Ishikawa (cell line): ENCODE data around the gene LMF1.

Experiments
- CEBPB ChIP-seq: IDR thresholded peaks from 2 replicates; pipeline ENCODE4 v1.6.1; 2012
- CREB1 ChIP-seq: IDR thresholded peaks from 2 replicates; pipeline ENCODE4 v1.6.1; 2012; ENCODE audit warnings: low read depth
- EGR1 ChIP-seq: IDR thresholded peaks from 2 replicates; pipeline ENCODE4 v1.6.1; 2012
- EP300 ChIP-seq: IDR thresholded peaks from 2 replicates; pipeline ENCODE4 v1.6.1; 2012; ENCODE audit warnings: borderline replicate concordance
- FOXM1 ChIP-seq: IDR thresholded peaks from 2 replicates; pipeline ENCODE4 v1.6.1; 2012; ENCODE audit warnings: low read depth, borderline replicate concordance
- MAX ChIP-seq: IDR thresholded peaks from 2 replicates; pipeline ENCODE4 v1.6.1; 2012
- NFIC ChIP-seq: IDR thresholded peaks from 2 replicates; pipeline ENCODE4 v1.6.1; 2012
- RAD21 ChIP-seq: IDR thresholded peaks from 2 replicates; pipeline ENCODE4 v1.6.1; 2012; ENCODE audit warnings: low read depth
- REST ChIP-seq: IDR thresholded peaks from 2 replicates; pipeline ENCODE4 v1.6.1; 2012; ENCODE audit warnings: low read depth, mild to moderate bottlenecking
- TAF1 ChIP-seq: IDR thresholded peaks from 2 replicates; pipeline ENCODE4 v1.6.1; 2012; ENCODE audit warnings: low read depth, mild to moderate bottlenecking
- TCF12 ChIP-seq: IDR thresholded peaks from 2 replicates; pipeline ENCODE4 v1.6.1; 2012; ENCODE audit warnings: low read depth
- USF1 ChIP-seq: IDR thresholded peaks from 2 replicates; pipeline ENCODE4 v1.6.1; 2012
- YY1 ChIP-seq: IDR thresholded peaks from 2 replicates; pipeline ENCODE4 v1.6.1; 2012; ENCODE audit warnings: low read depth
- ZBTB7A ChIP-seq: IDR thresholded peaks from 2 replicates; pipeline ENCODE4 v1.6.1; 2012; ENCODE audit warnings: low read depth

- TF ChIP-seq TAF1 (no peak), MAX (no peak), CEBPB (no peak), NFIC (no peak), EP300 (no peak), CREB1 (no peak), TCF12 (no peak), REST (no peak), YY1 (no peak), USF1 (no peak), RAD21 (no peak), EGR1 (no peak), FOXM1 (no peak), ZBTB7A (no peak)
Measured at GRCh38 chr16:1011316-1012082, 40.7 kb upstream of the LMF1 start.
